Naive thymus-derived CD8-positive, alpha-beta T cell (primary cell): ENCODE measurements around the gene SHB. TPM values are rescaled to one million over a fixed set of nuclear protein-coding genes. Genes with fewer than 3 reads are reported as not detected.
"Not testable (repeated sequence)": the region's sequence is repeated elsewhere in the genome, so short reads cannot be mapped to it uniquely, and the experiment has no call there.

Experiments
- ATAC-seq, 2 donors: fragments of 150-1000 bp; cut with Tn5 transposase in 1 of 2; sonication (Bioruptor Pico), chemical (Tn5 transposase) in 1 of 2; 1 replicate in 1 of 2; 2 replicates in 1 of 2; pipeline ENCODE4 v1.10.0; 2021; ENCODE audit warnings: mild to moderate bottlenecking in 2 of 2, moderate library complexity in 2 of 2
- POLR2A ChIA-PET: fragments of 350-600 bp; sonication (Branson Sonifier 250); formaldehyde crosslinking; loops from one replicate; lab custom pipeline; 2021; ENCODE audit warnings: antibody characterized with exemption; lab: Charles Lee
- DNase-seq, 10 donors: peaks; one replicate each; pipeline versions ENCODE4 v3.0.0 to v3.0.0-alpha.2; 2020 to 2022
- H3K27ac Mint-ChIP-seq, 10 donors: one replicate each; pipeline ENCODE4 v1.8.0; 2020 to 2022; ENCODE audit warnings: mild to moderate bottlenecking in 10 of 10, mixed read lengths in 10 of 10, moderate library complexity in 4 of 10, inconsistent platforms in 1 of 10
- H3K27me3 Mint-ChIP-seq, 5 donors: one replicate each; pipeline ENCODE4 v1.8.0; 2021 to 2022; ENCODE audit warnings: mixed read lengths in 5 of 5
- H3K36me3 Mint-ChIP-seq, 3 donors: one replicate each; pipeline ENCODE4 v1.8.0; 2020 to 2022; ENCODE audit warnings: mixed read lengths in 3 of 3, mild to moderate bottlenecking in 2 of 3, inconsistent platforms in 1 of 3
- H3K4me1 Mint-ChIP-seq, 4 donors: one replicate each; pipeline ENCODE4 v1.8.0; 2021 to 2022; ENCODE audit warnings: mixed read lengths in 4 of 4
- H3K4me3 Mint-ChIP-seq, 10 donors: one replicate each; pipeline ENCODE4 v1.8.0; 2020 to 2022; ENCODE audit warnings: mild to moderate bottlenecking in 10 of 10, mixed read lengths in 10 of 10, moderate library complexity in 6 of 10, inconsistent platforms in 1 of 10
- H3K9me3 Mint-ChIP-seq, 9 donors: one replicate each; pipeline ENCODE4 v1.8.0; 2020 to 2022; ENCODE audit warnings: mixed read lengths in 9 of 9, mild to moderate bottlenecking in 3 of 9, inconsistent platforms in 1 of 9, moderate library complexity in 1 of 9
- polyA plus RNA-seq, 3 donors: library from polyadenylated mRNA; unstranded; fragments of 300-500 nt; fragmentation: Illumina TruSeq; gene quantifications; one replicate each; pipeline ENCODE4 v1.2.3, GENCODE V29; 2021
- total RNA-seq, 8 experiments: library from RNA in 2 of 8; stranded (reverse) in 2 of 8; gene quantifications; one replicate each; pipeline ENCODE4 v1.2.3 and lab custom pipeline; 2021 to 2026

The SHB gene
- total and polyA plus RNA-seq, 5 experiments from 2014 or later, result 0.20 to 1.2 (median 0.54) TPM

GRCh38 chr9:37905131-37905505 is 163.9 kb downstream of the SHB start:
- peaks cover 0 to 4% (median 0%) of the 10 kb centered on the region in 3 donors for H3K36me3 Mint-ChIP-seq
- ATAC-seq (no peak), DNase-seq (no peak)
- H3K4me1 Mint-ChIP-seq, result peaks cover 12 to 33% (median 29%) of the 10 kb centered on the region in 4 donors
- H3K27me3 Mint-ChIP-seq, result peaks cover 0 to 3% (median 0%) of the 10 kb centered on the region in 5 donors
- peak overlapping the region in 7 of 10 donors; percentile 19 to 94 (median 92) for H3K4me3 Mint-ChIP-seq
- peak overlapping the region in 9 of 10 donors; percentile 25 to 96 (median 94) for H3K27ac Mint-ChIP-seq
- no peaks in the 10 kb centered on the region for H3K9me3 Mint-ChIP-seq
- POLR2A ChIA-PET, result interaction anchor here (1.1 kb wide), 1 partner anchor 13 kb away, joined by 3 read pairs; no protein-coding TSS in a partner anchor

- Mint-ChIP-seq H3K4me1 (peaks cover 12 to 33% (median 29%) of the 10 kb centered on the region in 4 donors), H3K27ac (peak overlapping the region; percentile 88 to 98 (median 94)), H3K27me3 (peaks cover 0 to 3% (median 0%) of the 10 kb centered on the region in 5 donors), H3K9me3 (no peaks in the 10 kb centered on the region), H3K36me3 (peaks cover 0 to 5% (median 0%) of the 10 kb centered on the region in 3 donors), H3K4me3 (peak overlapping the region; percentile 83 to 95 (median 92))
- POLR2A ChIA-PET, result interaction anchor here (0.6 to 1.1 kb wide), 3 partner anchors 12 to 184 kb away, joined by 3 read pairs; no protein-coding TSS in a partner anchor
- ATAC-seq, result peak in 1 of 2 donors; percentile 1
- DNase-seq, result peak in 1 of 10 donors; percentile 11
Measured at GRCh38 chr9:37904445-37905130, 164.4 kb downstream of the SHB start.

GRCh38 chr9:37903647-37904444 is 165.2 kb downstream of the SHB start, which contains the start of gene SLC25A51:
Gene SLC25A51 (minus strand): TSS chr9:37904127. CDS start chr9:37888550, 15,577 bp downstream.
- POLR2A ChIA-PET, result interaction anchor here (0.8 kb wide), 1 partner anchor 185 kb away, joined by 3 read pairs; no protein-coding TSS in a partner anchor
- peak within 1 kb of the TSS; percentile 83 to 95 (median 92) for H3K4me3 Mint-ChIP-seq
- H3K4me1 Mint-ChIP-seq, result peaks cover 12 to 32% (median 28%) of the 10 kb centered on the region in 4 donors
- no peaks in the 10 kb centered on the region for H3K9me3 Mint-ChIP-seq
- H3K27me3 Mint-ChIP-seq, result peaks cover 0 to 3% (median 0%) of the 10 kb centered on the region in 5 donors
- peak; percentile 89 to 100 (median 97) for DNase-seq
- peak within 1 kb of the TSS; percentile 88 to 98 (median 94) for H3K27ac Mint-ChIP-seq
- ATAC-seq, result peak; percentile 84
- peaks cover 0 to 12% (median 0%) of the 10 kb centered on the region in 3 donors for H3K36me3 Mint-ChIP-seq

GRCh38 chr9:37902796-37903646 is 166.0 kb downstream of the SHB start:
- Mint-ChIP-seq H3K4me3 (peak overlapping the region; percentile 83 to 95 (median 92)), H3K27me3 (no peaks in the 10 kb centered on the region), H3K27ac (peak overlapping the region; percentile 19 to 96 (median 76)), H3K36me3 (peaks cover 0 to 19% (median 0%) of the 10 kb centered on the region in 3 donors), H3K4me1 (peaks cover 12 to 32% (median 28%) of the 10 kb centered on the region in 4 donors), H3K9me3 (no peaks in the 10 kb centered on the region)
- DNase-seq (no peak), ATAC-seq (peak; percentile 3 to 4)
- POLR2A ChIA-PET, result no interaction called here

- H3K27ac Mint-ChIP-seq, result peak overlapping the region in 1 of 10 donors; percentile 13
- ATAC-seq (no peak), DNase-seq (no peak)
- H3K9me3 Mint-ChIP-seq, result no peaks in the 10 kb centered on the region
- peaks cover 0 to 26% (median 5%) of the 10 kb centered on the region in 3 donors for H3K36me3 Mint-ChIP-seq
- H3K27me3 Mint-ChIP-seq, result no peaks in the 10 kb centered on the region
- H3K4me1 Mint-ChIP-seq, result peaks cover 13 to 35% (median 28%) of the 10 kb centered on the region in 4 donors
- H3K4me3 Mint-ChIP-seq, result peak overlapping the region in 3 of 10 donors; percentile 52 to 66 (median 61)
- POLR2A ChIA-PET, result no interaction called here
Measured at GRCh38 chr9:37902131-37902530, 166.9 kb downstream of the SHB start.

GRCh38 chr9:37899041-37899440 is 170.0 kb downstream of the SHB start:
- Mint-ChIP-seq H3K9me3 (no peaks in the 10 kb centered on the region), H3K4me3 (no peak overlapping the region), H3K27ac (no peak overlapping the region), H3K4me1 (peaks cover 9 to 22% (median 17%) of the 10 kb centered on the region in 4 donors), H3K27me3 (no peaks in the 10 kb centered on the region), H3K36me3 (peaks cover 0 to 55% (median 15%) of the 10 kb centered on the region in 3 donors)
- POLR2A ChIA-PET, result no interaction called here
- no peak for ATAC-seq
- no peak for DNase-seq

GRCh38 chr9:37897665-37898064 is 171.4 kb downstream of the SHB start:
- H3K9me3 Mint-ChIP-seq, result no peaks in the 10 kb centered on the region

GRCh38 chr9:37892063-37892462 is 177.0 kb downstream of the SHB start:
- H3K27ac Mint-ChIP-seq, result peak overlapping the region in 1 of 10 donors; percentile 5
- H3K4me3 Mint-ChIP-seq, result no peak overlapping the region
- peaks cover 15 to 86% (median 51%) of the 10 kb centered on the region in 3 donors for H3K36me3 Mint-ChIP-seq
- H3K9me3 Mint-ChIP-seq, result no peaks in the 10 kb centered on the region
- H3K4me1 Mint-ChIP-seq, result peaks cover 0 to 12% (median 0%) of the 10 kb centered on the region in 4 donors
- ATAC-seq (no peak), DNase-seq (no peak)
- POLR2A ChIA-PET, result no interaction called here
- no peaks in the 10 kb centered on the region for H3K27me3 Mint-ChIP-seq

More at GRCh38 chr9:37897665-37898064, 171.4 kb downstream of the SHB start:
- DNase-seq (no peak), ATAC-seq (no peak)
- no peak overlapping the region for H3K4me3 Mint-ChIP-seq
- H3K27me3 Mint-ChIP-seq, result no peaks in the 10 kb centered on the region
- peak overlapping the region in 1 of 10 donors; percentile 26 for H3K27ac Mint-ChIP-seq
- peaks cover 6 to 69% (median 28%) of the 10 kb centered on the region in 3 donors for H3K36me3 Mint-ChIP-seq
- peaks cover 5 to 18% (median 10%) of the 10 kb centered on the region in 4 donors for H3K4me1 Mint-ChIP-seq
- POLR2A ChIA-PET, result interaction anchor here (0.6 kb wide), 1 partner anchor 203 kb away, joined by 3 read pairs; no protein-coding TSS in a partner anchor

GRCh38 chr9:37891042-37891441 is 178.0 kb downstream of the SHB start:
- H3K27ac Mint-ChIP-seq, H3K4me3 Mint-ChIP-seq, ATAC-seq, POLR2A ChIA-PET, H3K9me3 Mint-ChIP-seq, DNase-seq, H3K27me3 Mint-ChIP-seq: not testable (repeated sequence)
- H3K4me1 Mint-ChIP-seq, result peaks cover 0 to 12% (median under 1%) of the 10 kb centered on the region in 4 donors
- peaks cover 15 to 85% (median 48%) of the 10 kb centered on the region in 3 donors for H3K36me3 Mint-ChIP-seq

GRCh38 chr9:37889536-37889935 is 179.5 kb downstream of the SHB start:
- DNase-seq, result no peak
- peaks cover 15 to 81% (median 48%) of the 10 kb centered on the region in 3 donors for H3K36me3 Mint-ChIP-seq
- POLR2A ChIA-PET, result no interaction called here

GRCh38 chr9:37887977-37888583 is 180.9 kb downstream of the SHB start:
- H3K4me3 Mint-ChIP-seq, ATAC-seq, DNase-seq, H3K4me1 Mint-ChIP-seq, POLR2A ChIA-PET, H3K27me3 Mint-ChIP-seq, H3K9me3 Mint-ChIP-seq: not testable (repeated sequence)
- H3K27ac Mint-ChIP-seq, result peak overlapping the region in 2 of 10 donors; percentile 25 to 47
- H3K36me3 Mint-ChIP-seq, result peaks cover 9 to 66% (median 40%) of the 10 kb centered on the region in 3 donors

More at GRCh38 chr9:37889536-37889935, 179.5 kb downstream of the SHB start:
- Mint-ChIP-seq H3K4me1 (peaks cover 0 to 12% (median 5%) of the 10 kb centered on the region in 4 donors), H3K4me3 (no peak overlapping the region), H3K27me3 (no peaks in the 10 kb centered on the region), H3K9me3 (no peaks in the 10 kb centered on the region), H3K27ac (no peak overlapping the region)
- ATAC-seq, result no peak
